Measurements from ENCODE around the gene C15orf40.
"Not testable (repeated sequence)": the region's sequence is repeated elsewhere in the genome, so short reads cannot be mapped to it uniquely, and the experiment has no call there.

The C15orf40 gene

GRCh38 chr15:83011271-83012075, at the start of gene C15orf40:
TSS of gene C15orf40 (minus strand) at chr15:83011639. CDS start at chr15:83011607, 32 bp downstream.
- DNase-seq = peak; percentile 34 to 95 (median 84)

- DNase-seq = peak in 11 of 58 donors; percentile 3 to 46 (median 11)
These were observed 46.4 kb upstream of the C15orf40 start for GRCh38 chr15:83057696-83058376.

- DNase-seq = no peak
These were observed 45.6 kb upstream of the C15orf40 start for GRCh38 chr15:83057002-83057401.

- DNase-seq = no peak
These were observed 41.7 kb upstream of the C15orf40 start for GRCh38 chr15:83053151-83053550.

GRCh38 chr15:83046558-83047127, 35.2 kb upstream of the C15orf40 start:
- peak in 1 of 58 donors; percentile 32 for DNase-seq

GRCh38 chr15:83044156-83044555, 32.7 kb upstream of the C15orf40 start:
- no peak for DNase-seq

- no peak for DNase-seq
These were observed 27.8 kb upstream of the C15orf40 start for GRCh38 chr15:83039206-83039605.

GRCh38 chr15:83036253-83036652, 24.8 kb upstream of the C15orf40 start:
- DNase-seq = no peak

- DNase-seq = not testable (repeated sequence)
These were observed 19.8 kb upstream of the C15orf40 start for GRCh38 chr15:83031234-83031633.

GRCh38 chr15:83030021-83030420, 18.6 kb upstream of the C15orf40 start:
- no peak for DNase-seq

GRCh38 chr15:83018436-83018835, 7.0 kb upstream of the C15orf40 start:
- peak in 3 of 58 donors; percentile 4 to 34 (median 26) for DNase-seq

DNA sequence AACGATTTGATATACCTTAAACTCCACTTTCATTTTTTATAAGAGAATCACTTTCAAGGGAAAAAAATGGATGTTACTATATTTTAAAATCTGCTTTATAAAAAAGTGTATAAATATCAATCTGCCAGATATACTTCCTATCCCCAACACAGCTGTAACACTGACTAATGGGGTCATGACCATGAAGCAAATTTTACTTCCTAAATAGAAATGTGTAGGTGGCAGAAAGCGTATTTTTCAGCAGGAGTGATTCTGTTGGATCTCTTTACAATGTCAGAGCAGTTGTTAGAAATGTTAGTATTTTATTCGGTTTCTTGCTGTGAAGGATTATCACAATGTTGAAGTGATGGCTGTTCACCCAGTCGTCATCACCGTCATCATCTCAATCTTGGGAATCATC, 5.5 kb upstream of the C15orf40 start:
- no peak for DNase-seq

DNA sequence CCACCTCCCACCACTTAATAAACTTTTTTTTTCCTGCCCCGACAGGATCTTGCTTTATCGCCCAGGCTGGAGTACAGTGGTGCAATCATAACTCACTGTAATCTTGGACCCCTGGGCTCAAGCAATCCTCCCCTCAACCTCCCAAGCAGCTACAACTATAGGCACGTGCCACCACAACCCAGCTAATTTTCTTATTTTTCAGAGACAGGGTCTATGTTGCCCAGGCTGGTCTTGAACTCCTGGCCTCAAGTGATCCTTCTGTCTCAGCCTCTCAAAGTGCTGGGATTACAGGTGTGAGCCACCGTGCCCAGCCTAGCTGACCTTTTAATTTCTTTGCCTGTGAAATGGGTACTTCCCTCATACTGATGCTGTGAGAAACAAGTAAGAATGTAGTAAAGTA, 3.9 kb upstream of the C15orf40 start:
- DNase-seq = no peak

GRCh38 chr15:83014205-83014653, 2.8 kb upstream of the C15orf40 start:
- DNase-seq = no peak

DNA sequence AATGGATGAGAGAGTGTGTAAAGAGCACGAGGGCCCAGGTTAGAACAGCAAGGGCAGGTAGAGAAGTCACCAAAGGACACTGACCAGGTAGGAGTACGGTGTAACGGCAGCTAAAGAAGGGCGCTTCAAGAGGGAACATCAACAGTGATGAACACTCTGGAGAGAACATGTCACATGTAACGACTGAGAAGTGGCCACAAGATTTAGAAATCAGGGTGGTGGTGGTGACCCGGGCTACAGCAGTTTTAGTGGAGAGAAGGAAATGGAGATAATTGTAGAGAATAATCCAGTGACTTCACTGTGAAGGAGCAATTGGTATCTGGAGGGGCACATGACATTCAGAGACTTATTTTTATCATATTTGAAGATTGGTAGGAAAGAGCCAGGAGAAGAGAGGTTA, 1.2 kb upstream of the C15orf40 start:
- no peak for DNase-seq

DNA sequence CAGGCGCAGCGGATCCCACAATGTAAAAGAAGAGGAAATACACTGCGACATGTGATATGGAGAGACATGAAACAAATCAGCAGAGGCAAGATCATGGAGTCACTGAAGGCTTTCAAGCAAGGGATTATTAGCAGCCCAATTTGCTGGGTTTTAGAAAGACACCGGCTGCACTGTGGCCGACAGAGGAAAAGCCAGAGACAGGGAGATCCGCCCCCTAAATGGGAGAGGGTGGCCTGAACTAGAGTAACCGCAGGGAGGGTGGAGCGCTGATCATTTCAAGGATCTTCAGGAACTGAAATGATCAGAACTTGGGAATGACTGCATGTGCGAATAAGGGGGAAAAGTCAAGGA, 612 bp upstream of the C15orf40 start:
- DNase-seq = no peak

DNA sequence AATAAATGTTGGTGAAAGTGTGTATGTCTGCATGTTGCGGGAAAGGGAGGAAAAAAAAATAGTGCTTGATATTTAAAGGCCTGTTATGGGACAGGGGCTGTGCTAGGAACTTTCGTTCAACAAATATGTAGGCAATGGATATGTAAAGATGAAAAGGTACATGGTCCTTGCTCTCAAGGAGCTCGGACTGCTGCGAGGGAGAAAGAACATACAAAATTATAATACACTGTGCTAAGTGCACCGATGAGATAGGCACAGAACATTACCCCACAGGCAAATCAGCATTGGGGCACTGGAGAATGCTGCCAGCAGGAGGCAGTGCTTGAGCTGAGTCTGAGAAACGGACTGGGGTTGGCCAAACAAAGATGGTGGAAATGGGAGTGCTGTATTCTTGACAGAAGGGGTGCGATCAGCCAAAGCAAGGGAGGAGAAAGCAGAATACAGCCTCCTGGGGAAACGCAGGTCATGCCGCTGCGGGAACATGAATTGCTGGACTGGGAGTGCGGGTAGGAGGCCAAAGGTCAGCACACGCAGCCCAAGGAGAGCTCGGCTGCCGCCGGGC, 649 bp downstream of the C15orf40 start:
- peak in 55 of 58 donors; percentile 21 to 81 (median 59) for DNase-seq

GRCh38 chr15:83000672-83001031, 10.8 kb downstream of the C15orf40 start:
- DNase-seq = not testable (repeated sequence)

DNA sequence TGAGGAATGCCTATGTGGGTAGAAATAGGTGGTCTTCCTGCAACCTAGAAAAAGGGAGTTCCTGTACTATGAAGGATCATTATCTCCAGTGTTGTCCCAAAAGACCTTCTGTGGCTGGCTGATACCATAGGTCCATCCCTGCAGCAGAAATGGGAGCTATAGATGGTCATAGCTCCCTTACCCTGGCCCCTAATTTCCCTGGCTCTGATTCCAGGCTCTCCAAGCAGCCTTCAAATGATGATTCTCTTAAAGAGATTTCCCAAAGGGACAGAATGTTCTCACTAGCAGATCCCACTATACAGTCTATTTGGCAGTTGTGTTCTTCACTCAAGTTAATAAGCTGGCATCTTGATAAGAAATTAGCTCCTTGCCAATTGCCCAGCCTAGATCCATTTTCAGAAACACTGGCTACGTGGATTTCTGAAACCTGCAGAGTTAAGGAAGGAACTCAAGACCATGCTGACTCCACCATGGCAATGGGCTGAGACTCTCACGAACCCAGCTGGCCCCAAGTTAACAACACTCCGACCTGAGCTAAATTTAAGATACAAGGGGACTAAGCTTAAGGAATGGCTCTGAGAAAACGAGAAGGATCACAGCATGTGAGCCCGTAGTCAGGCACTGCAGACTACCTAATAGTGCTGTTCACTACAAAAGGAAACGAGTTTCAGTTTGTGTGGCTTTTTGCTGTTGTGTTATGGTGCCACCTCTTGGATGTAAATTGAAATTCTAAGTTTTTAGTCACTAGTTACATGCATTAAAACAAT, 11.4 kb downstream of the C15orf40 start:
- DNase-seq = peak in 9 of 58 donors; percentile 2 to 52 (median 8)

- DNase-seq = no peak
These were observed 12.0 kb downstream of the C15orf40 start for GRCh38 chr15:82999426-82999825.

GRCh38 chr15:82995938-82996337, 15.5 kb downstream of the C15orf40 start:
- no peak for DNase-seq
